GM19397 (cell line): ENCODE results near the gene DOCK3.
"Not testable (repeated sequence)": the region's sequence is repeated elsewhere in the genome, so short reads cannot be mapped to it uniquely, and the experiment has no call there.

Experiments used
- ATAC-seq: cut with Tn5 transposase; IDR thresholded peaks from one replicate; pipeline ENCODE4 v1.9.1; 2021; ENCODE audit warnings: mild to moderate bottlenecking, moderate library complexity; ENCODE audit not compliant: unreplicated experiment

DOCK3 gene

GRCh38 chr3:51190827-51191226 lies 516.1 kb downstream of the DOCK3 start:
- no peak for ATAC-seq

GRCh38 chr3:51191768-51192167 lies 517.0 kb downstream of the DOCK3 start:
- no peak for ATAC-seq

GRCh38 chr3:51198477-51198876 lies 523.8 kb downstream of the DOCK3 start:
- ATAC-seq, result no peak

- not testable (repeated sequence) for ATAC-seq
Measured at GRCh38 chr3:51199296-51199695, 524.6 kb downstream of the DOCK3 start.

GRCh38 chr3:51216291-51216690 lies 541.6 kb downstream of the DOCK3 start:
- no peak for ATAC-seq

GRCh38 chr3:51221959-51222358 lies 547.2 kb downstream of the DOCK3 start:
- no peak for ATAC-seq

- ATAC-seq, result no peak
Measured at GRCh38 chr3:51224283-51224682, 549.6 kb downstream of the DOCK3 start.

GRCh38 chr3:51224843-51225242 lies 550.1 kb downstream of the DOCK3 start:
- ATAC-seq, result no peak

GRCh38 chr3:51242939-51243338 lies 568.2 kb downstream of the DOCK3 start:
- ATAC-seq, result no peak

- no peak for ATAC-seq
Measured at GRCh38 chr3:51243924-51244323, 569.2 kb downstream of the DOCK3 start.

GRCh38 chr3:51245867-51246266 lies 571.1 kb downstream of the DOCK3 start:
- ATAC-seq, result no peak

GRCh38 chr3:51257870-51258269 lies 583.1 kb downstream of the DOCK3 start:
- ATAC-seq, result no peak

GRCh38 chr3:51264166-51264565 lies 589.4 kb downstream of the DOCK3 start:
- ATAC-seq, result not testable (repeated sequence)

- ATAC-seq, result no peak
Measured at GRCh38 chr3:51268132-51268531, 593.4 kb downstream of the DOCK3 start.

- ATAC-seq, result no peak
Measured at GRCh38 chr3:51269466-51269865, 594.7 kb downstream of the DOCK3 start.

GRCh38 chr3:51270559-51270958 lies 595.8 kb downstream of the DOCK3 start:
- ATAC-seq, result no peak

- no peak for ATAC-seq
Measured at GRCh38 chr3:51271172-51271571, 596.4 kb downstream of the DOCK3 start.

- ATAC-seq, result no peak
Measured at GRCh38 chr3:51274052-51274451, 599.3 kb downstream of the DOCK3 start.

- no peak for ATAC-seq
Measured at GRCh38 chr3:51275111-51275805, 600.5 kb downstream of the DOCK3 start.

- no peak for ATAC-seq
Measured at GRCh38 chr3:51276046-51276445, 601.3 kb downstream of the DOCK3 start.

- ATAC-seq, result no peak
Measured at GRCh38 chr3:51279448-51279847, 604.7 kb downstream of the DOCK3 start.

- ATAC-seq, result no peak
Measured at GRCh38 chr3:51280176-51280575, 605.4 kb downstream of the DOCK3 start.

- no peak for ATAC-seq
Measured at GRCh38 chr3:51282931-51283330, 608.2 kb downstream of the DOCK3 start.
